ENCODE measurements around the gene NASP.

Gene NASP, protein sequence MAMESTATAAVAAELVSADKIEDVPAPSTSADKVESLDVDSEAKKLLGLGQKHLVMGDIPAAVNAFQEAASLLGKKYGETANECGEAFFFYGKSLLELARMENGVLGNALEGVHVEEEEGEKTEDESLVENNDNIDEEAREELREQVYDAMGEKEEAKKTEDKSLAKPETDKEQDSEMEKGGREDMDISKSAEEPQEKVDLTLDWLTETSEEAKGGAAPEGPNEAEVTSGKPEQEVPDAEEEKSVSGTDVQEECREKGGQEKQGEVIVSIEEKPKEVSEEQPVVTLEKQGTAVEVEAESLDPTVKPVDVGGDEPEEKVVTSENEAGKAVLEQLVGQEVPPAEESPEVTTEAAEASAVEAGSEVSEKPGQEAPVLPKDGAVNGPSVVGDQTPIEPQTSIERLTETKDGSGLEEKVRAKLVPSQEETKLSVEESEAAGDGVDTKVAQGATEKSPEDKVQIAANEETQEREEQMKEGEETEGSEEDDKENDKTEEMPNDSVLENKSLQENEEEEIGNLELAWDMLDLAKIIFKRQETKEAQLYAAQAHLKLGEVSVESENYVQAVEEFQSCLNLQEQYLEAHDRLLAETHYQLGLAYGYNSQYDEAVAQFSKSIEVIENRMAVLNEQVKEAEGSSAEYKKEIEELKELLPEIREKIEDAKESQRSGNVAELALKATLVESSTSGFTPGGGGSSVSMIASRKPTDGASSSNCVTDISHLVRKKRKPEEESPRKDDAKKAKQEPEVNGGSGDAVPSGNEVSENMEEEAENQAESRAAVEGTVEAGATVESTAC

DNA sequence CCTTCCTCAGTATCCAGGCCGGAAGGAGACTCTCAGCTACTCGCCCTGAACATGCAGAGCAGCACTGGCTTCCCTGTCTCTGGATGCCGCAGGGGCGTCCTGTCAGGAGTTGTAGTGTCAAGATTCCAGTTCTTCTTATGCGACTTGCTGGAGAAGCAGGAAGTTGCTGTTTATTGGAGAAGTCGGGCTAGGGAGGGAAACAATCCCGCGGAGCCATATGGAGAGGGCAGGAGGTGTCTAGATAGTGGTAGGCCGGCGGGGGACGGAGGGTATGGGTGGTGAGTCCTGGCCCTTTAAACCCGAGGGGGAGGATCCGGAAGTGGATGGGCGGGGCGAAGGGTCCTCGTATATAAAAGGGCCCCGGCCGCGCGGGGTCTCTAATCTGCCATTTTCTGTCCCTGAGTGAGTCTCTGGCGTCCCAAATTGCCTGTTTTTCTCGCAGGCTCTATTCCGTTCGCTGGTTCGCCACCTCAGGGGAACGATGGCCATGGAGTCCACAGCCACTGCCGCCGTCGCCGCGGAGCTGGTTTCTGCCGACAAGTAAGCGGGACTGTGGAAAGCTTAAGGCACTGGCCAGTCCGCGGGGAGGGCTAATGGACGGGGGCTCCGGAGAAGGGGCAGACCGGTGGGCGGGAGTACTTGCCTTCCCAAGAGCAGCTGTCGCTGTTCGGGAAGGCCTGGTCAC is at the start of gene NASP:
TSS of gene NASP (plus strand) at position 376 of the 685 bp plus-strand sequence. CDS start at position 482, 106 bp downstream.
- peak; percentile 73 to 94 for DNase-seq

DNA sequence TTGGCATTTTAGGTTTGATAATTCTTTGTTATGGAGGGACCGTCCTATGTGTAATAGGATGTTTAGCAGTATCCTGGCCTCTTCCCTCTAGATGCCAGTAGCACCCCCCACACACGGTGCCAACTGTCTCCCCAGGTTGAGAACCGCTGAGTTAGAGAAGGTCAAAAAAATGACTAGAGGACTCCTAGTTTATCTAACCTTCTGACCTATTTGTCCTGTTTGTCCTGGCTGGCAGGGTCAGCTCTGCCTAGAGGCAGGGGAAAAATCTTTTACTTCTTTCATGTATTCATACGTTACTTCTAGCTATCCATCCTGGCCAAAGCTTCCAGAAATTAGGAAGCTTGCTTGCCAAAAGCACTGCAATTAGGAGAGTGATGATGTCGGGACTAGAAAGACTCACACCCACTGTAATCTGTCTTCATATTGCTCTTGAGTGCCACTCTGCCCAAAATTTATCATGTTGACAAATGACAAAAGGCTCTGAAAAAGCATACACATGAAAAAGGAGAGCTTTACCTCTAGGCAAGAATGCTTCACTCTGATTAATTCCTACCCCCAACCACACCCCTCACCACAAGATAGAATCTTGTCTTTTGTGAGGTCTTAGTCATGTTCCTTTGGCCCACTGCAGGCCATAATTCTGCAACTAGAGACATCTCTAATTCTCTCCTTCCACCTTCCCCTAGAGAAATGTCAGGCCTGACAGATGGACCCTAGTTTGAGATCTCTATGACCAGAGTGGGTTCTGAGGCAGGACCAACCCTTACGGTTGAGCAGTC is 47.7 kb upstream of the NASP start:
- no peak for DNase-seq

DNA sequence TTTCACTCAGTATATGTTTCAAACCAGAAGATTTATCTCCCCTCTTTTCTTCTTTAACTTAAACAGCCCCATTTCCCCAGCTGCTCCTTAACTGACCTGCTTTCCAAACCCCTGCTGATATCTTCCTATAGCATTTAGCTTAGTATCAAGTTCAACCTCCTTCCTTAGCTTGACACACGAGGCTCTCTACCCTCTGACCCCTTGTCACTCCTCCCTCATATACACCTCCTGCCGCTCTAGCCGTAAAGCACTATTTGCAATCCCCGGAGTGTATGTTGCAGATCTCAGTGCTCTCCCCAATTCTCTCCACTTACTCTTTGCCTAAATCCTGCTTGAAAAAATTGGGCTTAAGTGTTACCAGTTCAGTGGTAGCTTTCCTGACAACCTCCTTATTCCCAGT is 47.0 kb upstream of the NASP start:
- no peak for DNase-seq

DNA sequence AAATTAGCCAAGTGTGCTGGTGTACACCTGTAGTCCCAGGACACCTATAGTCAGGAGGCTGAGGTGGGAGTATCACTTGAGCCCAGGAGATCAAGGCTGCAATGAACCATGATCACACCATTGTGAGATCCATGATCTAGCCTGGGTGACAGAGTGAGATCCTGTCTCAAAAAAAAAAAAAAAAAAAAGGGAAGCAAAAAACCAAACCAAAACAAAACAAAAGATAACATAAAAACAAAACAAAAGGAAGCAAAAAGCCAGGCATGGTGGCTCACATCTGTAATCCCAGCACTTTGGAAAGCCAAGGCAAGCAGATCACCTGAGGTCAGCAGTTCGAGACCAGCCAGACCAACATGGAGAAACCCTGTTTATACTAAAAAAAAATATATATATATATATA is 42.6 kb upstream of the NASP start:
- peak in 1 of 2 donors; percentile 20 for DNase-seq

DNA sequence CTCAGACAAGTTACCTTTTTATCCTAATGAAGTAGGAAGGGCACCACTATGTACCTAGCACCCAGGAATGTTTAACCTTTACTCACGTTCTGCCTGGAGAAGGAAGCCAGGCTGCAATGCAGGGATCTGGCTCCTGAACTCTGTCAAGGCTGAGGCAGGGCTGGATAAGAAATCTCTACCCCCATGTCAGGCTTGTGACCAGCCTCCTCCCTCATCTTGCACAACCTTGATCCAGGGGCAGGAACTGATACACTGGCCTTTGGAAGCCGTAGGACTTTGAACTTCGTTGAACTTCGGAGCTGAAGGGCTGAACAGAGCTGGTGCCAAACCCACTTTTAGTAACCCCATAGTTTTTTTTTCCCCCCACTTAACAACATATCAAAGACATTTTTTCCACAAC is 41.2 kb upstream of the NASP start:
- DNase-seq: peak; percentile 67 to 93

DNA sequence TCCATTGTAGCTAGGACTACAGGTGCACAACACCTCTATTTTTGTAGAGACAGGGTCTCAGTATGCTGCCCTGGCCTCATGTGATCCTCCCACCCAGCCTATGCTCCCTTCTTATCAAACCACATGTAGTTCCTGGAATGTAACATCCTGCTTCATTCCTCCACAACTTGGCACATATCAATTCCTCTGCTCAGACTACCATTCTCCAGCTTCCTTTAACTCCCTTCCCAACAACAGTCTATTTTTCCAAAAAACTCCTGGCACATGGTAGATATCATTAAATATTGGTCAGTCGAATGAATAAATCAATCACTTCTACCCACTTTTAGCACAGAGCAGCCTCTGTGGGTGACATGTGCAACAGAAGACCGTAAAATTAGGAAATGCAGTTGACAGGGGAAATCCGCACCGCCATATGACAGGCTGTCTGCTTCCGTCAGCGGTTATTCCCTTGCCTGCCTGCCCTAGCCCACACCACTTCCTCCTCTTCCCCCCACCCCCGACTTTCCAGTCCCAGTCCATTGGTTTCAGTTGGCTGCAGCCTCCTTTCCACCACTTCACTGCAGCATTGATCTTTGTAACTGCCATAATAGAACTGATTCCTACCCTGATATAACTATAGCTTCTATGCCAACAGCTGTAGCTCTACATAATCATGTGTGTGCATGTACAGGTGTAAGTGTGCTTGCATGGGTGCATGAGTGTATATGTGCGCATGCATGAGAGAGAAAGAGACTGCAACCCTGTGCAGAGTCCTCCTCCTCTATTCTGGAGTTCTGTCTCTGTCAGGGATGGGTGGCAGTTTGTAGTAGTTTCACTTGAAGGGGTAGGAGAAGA is 40.0 kb upstream of the NASP start:
- peak; percentile 92 to 98 for DNase-seq

DNA sequence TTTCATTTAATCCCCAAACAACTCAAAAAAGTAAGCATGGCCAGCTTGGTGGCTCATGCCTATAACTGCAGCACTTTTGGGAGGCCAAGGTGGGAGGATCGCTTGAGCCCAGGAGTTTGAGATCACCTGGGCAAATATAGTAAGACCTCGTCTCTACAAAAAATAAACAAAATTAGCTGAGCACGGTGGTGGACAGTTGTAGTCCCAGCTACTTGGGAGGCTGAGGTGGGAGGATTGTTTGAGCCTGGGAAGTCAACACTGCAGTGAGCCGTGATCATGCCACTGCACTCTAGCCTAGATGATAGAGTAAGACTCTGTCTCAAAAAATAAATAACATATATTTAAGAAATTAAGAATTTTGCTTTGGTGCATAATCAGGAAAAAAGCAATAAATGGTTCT is 39.3 kb upstream of the NASP start:
- DNase-seq: peak in 1 of 2 donors; percentile 23

DNA sequence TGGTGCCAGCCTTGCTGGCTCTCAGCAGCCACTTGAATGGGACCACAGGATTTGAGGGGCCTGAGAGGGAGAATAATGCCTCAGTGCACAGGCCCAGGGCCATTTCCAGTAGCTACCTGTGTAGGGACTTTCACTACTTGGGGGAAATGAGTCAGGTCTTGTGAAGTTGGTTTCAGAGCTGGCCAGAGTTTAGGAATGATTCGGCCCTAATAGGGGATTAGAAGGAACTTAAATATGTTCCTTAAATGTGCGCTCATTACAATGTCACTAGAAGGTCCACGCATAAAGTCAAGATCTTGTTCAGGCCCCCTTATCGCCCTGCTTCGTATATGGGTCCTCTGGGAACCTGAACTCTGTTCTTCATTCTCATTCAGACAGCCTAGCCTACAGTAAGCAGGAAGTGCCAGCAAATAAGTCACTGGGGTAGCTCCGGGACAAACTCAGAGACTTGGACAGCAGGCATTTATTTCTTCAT is 38.8 kb upstream of the NASP start:
- peak; percentile 40 to 43 for DNase-seq

DNA sequence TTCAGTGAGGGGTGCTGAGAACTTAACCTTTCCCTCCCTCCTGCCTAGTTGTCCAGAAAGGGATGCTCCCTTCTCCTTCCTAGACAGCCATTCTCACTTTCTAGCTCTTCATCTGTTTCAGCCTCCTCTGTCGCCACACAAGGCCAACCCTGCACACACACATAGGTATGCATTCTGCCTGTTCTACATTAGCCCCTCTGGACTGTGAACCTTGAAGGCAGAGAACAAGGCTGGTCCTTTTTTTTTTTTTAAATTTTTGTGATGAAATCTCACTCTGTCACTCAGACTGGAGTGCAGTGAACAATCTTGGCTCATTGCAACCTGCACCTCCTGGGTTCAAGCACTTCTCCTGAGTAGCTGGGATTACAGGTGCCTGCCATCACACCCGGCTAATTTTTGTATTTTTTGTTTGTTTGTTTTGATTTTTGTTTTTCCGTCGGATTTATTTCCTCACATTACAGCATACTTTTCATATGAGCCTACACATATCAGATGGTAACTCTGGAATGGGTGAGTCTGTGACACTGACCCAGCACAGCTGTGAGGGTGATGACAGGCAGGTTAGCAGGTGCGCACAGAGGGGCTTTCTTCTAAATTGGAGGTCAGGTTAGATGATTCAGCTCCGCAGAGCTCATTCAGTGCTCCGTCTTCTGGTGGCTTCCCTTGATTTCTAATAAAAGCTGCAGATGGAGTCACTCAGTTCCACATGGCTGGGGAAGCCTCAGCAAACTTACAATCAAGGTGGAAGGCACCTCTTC is 38.1 kb upstream of the NASP start:
- DNase-seq: no peak

DNA sequence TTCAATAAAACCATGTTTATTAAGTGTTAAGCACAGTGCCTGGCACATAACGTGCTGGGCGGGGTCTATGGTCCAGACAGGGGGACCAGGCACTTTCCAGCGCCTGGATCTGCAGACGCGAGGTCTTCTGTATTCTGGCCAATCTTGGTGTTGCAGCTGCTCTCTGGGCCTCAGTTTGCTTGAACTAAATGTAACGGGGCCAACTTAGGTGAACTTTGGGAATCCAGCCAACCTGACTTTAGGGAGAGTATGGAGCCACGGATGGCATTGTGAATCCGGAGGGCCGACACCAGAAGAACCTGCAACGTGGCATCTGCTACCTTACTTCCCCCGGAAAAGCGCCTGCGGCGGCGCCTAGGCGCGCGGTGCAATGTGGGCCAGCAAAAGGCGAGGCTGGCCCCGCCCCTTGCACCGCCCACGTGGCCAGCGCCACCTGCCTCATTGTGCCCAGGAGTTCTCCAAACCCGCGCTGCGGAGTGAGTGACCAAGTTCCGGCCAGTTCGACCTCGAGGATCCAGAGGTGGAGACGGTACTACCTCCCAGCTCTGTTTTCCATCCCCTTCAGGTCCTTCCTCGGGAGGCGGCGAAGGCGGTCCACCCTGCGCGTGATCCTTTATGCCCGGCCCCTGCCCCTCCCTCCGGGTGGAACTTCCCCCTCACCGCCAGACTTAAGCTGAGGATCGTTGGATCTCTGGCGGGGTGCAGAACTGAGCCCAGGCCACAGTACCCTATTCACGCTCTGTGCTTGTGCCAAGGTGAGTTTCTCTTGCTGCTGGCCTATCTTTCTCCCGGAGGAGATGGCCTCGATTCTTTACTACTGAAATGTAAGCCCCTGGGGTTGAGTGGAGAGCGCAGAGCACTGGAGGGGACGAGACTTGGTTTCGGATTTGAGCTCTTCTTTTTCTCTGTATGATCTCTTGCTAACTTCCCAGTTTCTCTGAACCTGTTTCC is 33.2 kb upstream of the NASP start, which contains the start of gene AKR1A1:
TSS of gene AKR1A1 (plus strand) at position 426 of the 951 bp plus-strand sequence. CDS start 10,969 bp downstream, outside the sequence.
- peak; percentile 89 to 90 for DNase-seq

DNA sequence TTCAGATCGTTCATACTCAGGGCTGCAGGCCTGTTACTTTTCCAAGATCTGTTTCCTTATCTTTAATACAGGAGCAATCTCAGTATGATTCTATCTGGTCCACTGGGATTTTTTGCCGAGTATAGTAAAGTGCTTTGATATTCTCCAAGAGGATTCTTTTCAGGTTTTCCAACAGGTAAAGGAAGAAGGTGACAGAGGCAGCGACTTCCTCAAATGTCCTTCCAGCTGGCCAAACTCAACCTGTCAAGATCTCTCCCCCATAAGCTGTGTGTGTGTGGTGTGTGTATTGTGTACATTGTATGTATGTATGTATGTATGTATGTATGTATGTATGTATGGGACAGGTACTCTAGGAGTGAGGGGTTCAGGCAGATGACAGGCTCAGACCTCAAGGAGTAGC is 32.2 kb upstream of the NASP start:
- no peak for DNase-seq

DNA sequence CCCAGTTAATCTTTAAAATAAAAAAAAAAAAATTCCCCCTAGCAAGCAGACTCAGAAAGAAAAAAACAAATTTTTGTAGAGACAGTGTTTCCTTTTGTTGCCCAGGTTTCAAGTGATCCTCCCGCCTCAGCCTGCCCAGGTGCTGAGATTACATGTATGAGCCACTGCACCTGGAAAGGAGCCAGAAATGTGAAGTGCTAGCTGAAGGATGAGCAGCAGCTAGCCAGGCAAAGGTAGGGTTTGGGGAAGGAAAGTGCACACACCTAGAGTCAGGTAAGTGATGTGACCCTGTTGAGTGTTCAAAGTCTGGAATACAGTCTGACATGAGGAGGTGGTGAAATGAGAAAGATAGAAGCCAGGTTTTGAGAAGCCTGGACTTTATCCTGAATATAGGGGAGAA is 31.5 kb upstream of the NASP start:
- no peak for DNase-seq

DNA sequence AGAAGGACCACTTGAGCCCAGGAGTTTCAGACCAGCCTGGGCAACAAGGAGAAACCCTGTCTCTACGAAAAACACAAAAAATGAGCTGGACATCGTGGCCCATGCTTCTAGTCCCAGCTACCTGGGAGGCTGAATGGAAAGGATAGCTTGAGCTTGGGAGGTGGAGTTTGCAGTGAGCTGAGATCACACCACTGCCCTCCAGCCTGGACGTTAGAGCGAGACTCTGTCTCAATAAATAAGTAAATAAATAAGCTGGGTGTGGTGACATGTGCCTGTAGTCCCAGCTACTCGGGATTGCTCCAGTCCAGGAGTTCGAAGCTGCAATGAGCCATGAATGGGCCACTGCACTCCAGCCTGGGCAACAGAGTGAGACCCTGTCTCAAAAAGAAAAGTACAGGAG is 29.6 kb upstream of the NASP start:
- DNase-seq: no peak

DNA sequence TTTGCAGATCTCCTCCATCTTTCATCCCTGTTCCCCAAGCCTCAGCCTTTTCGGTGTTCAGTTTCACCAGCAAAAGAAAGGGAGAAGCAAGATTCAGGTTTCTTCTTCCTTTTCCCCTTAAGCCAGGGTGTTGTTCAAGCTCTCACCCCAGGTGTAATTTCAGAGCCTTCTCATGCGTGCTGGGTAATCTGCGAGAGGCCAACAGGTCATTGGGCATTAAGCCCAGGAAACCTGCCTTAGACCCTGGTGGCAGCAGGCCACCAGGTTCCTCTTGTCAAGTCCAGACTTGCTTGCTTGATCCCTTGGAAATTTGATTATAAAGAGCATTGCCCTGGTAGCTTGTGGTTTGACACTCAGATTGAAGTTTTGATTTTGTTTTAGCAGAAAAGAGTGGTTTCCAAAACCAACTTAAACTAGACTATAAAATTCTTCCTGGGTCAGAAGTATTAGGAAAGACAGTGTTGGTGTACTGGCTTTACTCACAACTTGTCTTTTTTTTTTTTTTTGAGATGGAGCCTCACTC is 26.4 kb upstream of the NASP start:
- DNase-seq: no peak

DNA sequence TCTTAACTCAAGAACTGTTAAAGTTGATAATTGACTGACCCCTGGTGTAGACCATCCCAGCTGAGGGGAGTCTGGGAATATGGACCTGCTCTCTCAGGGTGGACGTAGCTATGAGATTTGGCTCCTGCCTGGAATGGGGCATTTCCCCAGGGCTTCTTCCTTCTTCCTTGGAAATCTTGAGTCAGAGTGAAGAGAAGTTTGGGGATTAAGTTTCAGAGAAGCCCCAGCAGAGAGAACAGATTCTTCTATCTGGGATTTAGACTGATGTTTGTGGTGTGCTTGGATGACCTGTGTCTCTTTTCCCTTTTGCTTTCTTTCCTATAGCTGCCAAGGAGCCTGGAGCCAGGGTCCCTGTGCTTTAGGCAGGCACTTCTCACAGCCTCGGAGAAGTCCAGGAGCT is 20.0 kb upstream of the NASP start:
- DNase-seq: no peak

DNA sequence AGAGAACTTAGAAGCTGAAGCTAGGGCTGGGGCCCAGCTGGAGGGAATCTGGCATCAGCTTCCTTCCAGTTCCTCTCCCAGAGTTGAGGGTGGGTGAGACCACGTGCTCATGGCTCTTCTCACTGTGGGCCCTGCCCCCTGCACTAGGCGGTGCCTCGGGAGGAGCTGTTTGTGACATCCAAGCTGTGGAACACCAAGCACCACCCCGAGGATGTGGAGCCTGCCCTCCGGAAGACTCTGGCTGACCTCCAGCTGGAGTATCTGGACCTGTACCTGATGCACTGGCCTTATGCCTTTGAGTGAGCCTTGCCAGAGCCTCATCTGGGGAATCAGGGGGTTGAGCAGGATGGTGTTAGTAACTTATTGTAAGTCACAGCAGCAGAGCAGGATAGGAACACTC is 17.1 kb upstream of the NASP start:
- peak; percentile 37 to 56 for DNase-seq

DNA sequence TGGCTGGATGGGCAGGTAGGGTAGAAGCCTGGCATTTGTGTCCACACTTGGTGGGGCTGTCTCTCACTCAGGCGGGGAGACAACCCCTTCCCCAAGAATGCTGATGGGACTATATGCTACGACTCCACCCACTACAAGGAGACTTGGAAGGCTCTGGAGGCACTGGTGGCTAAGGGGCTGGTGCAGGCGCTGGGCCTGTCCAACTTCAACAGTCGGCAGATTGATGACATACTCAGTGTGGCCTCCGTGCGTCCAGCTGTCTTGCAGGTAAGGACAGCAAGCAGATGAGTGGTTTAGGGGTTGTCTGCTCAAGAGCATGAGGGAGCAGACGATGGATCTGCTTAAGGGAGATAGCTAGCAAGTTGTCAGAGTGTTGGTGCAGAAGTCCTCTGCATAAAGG is 15.9 kb upstream of the NASP start:
- no peak for DNase-seq

DNA sequence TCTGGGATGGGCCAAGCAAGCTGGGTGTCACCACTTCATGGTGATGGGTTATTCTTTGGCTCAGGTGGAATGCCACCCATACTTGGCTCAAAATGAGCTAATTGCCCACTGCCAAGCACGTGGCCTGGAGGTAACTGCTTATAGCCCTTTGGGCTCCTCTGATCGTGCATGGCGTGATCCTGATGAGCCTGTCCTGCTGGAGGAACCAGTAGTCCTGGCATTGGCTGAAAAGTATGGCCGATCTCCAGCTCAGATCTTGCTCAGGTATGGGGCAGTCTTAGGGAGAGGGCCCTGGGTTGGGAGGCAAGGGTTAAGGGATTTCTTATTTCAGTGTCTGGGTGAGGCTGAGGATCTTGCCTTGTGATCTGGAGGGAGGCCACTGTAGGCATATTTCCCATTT is 15.4 kb upstream of the NASP start:
- DNase-seq: no peak

DNA sequence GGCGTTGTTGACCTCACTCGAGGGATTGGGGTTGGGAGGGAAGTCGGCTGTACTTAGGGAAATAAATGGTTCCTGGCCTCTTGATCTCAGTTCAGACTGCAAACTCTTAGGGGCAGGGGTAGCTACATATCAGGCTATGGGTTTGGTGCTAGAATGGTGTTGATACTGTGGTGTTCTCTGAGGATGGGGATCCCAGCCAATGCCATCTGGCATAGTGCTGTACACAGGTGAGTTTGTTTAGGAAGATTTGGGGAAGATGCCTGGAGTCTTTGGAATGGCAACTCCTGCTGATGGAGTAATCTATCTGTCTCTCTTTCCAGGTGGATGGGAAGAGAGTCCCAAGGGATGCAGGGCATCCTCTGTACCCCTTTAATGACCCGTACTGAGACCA is 14.3 kb upstream of the NASP start:
- DNase-seq: no peak

All from inflammatory macrophage treated with lipopolysaccharide for 1 hour (primary cell).